Epidermal melanocyte (primary cell): ENCODE measurements around the gene EEFSEC.

Experiments used
- DNase-seq: peaks from one replicate; pipeline ENCODE4 v3.0.0; 2011; ENCODE audit warnings: low spot score; ENCODE audit not compliant: insufficient read length

Gene EEFSEC

DNA sequence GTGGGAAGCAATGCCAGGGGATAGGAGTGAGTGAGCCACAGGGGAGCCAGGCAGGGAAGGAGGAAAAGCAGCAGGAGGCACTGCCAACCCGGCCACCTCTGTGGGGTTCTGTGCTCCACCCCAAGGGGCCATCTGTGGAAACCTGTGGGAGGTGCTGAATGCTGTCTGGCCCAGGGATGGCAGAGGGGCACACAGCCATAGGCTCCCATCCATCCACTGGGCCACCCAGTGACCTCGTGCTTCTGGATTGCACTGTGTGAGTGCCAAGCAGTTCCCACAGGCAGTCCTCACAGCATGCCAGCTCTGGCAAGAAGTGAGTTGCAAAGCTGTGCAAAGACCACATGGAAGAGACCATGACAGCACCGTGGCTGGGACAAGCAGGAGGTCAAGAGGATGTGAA lies 285.9 kb downstream of the EEFSEC start:
- DNase-seq, result no peak

DNA sequence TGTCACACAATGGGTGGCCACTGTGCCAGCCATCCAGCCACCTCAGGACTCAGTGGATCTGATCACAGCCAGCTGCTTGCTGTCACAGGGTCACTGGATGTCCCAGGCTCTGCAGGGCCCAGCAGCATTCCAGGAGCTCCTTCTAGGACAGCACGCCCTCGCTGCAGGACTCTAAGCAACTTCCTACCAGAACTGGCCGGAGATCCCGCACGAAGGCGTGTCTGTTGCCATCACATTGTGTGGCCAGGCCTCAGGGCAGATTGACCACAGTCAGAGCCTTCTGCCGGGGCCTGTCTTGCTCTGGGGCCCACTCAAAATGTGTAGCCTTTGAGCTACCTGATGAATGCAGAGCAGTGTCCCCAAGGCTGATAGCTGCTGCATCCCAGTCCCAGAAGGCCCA lies 288.8 kb downstream of the EEFSEC start:
- no peak for DNase-seq

- no peak for DNase-seq
These were observed 289.7 kb downstream of the EEFSEC start for GRCh38 chr3:128442949-128443348.

- no peak for DNase-seq
These were observed 290.5 kb downstream of the EEFSEC start for GRCh38 chr3:128443771-128444170.

GRCh38 chr3:128445357-128445756 lies 292.1 kb downstream of the EEFSEC start:
- DNase-seq, result no peak

GRCh38 chr3:128446821-128447220 lies 293.5 kb downstream of the EEFSEC start:
- no peak for DNase-seq

- no peak for DNase-seq
These were observed 294.3 kb downstream of the EEFSEC start for GRCh38 chr3:128447561-128448013.

DNA sequence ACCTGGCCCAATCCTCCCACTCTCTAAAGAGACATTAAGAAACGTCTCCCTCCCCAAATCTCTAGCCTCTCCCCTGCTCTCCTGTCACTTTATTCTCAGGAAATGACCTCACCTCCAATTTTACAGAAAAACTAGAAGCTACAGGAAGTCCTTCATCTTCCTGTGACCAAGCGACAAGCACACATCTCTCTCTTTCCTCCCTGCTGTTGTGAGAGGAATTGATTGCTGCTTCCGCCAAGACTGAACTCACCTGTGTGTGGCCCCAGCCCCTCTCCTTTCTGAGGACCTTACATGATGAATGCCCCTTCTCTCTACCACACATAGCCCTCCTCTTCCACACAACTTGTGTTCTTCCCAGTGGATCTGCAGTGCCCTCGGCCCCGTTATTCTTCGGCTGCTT lies 295.2 kb downstream of the EEFSEC start:
- DNase-seq, result no peak

DNA sequence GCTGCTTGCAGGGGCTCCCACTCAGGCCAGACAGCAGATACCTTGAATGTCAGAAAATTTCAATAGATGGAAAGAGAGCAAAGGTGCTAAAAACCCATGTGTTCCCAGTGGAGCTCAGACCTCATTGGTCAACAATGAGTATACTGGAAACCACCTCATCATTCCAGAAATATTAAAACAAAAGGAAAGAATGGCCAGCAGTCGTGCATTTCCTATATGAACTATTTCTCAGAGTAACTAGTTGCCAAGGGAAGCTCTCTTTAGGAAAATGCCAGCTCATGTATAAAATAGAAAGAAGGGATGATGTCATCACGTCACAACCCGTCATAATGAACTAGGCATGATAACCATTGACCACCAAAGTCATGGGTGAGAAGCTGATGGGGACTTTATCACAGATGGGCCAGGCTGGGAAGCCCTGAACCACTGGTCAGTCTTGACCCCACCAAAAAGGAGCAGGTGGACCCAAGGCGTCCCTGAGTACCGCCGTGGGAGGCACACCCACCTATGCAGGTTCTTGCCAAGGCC lies 295.9 kb downstream of the EEFSEC start:
- no peak for DNase-seq

DNA sequence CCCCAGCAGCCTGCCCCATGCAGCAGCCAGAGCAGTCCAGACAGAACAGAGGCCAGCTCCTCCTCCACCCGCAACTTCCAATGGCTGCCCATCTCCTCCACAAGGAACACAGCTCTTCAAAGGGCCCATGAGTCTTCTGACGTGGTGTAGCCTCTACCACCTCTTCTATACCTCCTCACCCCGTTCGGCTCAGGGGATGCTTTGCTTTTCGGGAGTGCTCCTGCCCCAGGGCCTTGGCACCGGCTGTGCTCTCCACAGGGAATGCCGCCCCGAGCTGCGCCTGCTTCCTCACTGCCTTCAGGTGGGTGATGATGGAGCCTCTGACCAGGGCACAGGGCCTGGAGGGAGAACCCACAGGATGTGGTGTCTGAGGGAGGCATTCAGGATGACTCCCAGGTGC lies 298.8 kb downstream of the EEFSEC start:
- no peak for DNase-seq

- no peak for DNase-seq
These were observed 299.5 kb downstream of the EEFSEC start for GRCh38 chr3:128452678-128453275.

DNA sequence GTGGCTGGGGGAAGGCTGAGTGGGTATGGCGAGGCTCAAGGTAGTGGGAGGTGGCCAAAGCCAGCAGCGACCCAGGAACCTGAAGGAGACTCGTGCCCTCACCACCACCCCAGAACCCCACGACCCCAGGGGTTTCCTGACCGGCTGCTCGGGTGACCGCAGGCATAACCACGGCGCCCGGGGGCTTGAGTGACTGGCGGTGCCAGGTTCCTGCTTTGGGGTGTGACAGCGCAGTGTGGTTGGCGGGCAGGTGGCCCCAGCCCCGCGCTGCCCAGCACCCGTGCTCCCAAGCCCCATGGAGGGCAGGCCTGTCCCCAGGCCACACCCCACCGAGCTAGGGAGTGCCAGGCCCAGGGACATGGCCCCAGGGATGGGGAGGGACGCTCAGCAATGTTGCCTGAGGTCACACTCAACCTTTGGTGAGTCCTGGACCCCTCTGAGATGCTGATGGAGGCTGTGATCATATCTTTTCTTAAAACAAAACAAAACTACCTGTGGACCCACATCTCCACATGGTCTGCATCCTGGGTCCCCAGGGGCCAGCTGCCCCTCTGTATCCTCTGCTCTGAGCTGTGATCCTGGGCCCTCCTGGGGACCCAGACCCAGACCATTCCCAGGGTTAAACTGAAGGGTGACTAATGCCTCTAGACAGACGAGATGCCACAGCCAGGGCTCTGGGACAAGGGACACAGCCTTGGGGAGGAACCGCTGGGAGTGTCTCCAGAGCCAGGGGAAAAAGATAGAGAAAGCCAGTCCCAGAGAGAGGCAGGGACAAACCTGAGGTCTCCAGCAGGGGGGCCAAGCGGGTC lies 300.4 kb downstream of the EEFSEC start:
- no peak for DNase-seq

- DNase-seq, result no peak
These were observed 301.0 kb downstream of the EEFSEC start for GRCh38 chr3:128454310-128454618.

DNA sequence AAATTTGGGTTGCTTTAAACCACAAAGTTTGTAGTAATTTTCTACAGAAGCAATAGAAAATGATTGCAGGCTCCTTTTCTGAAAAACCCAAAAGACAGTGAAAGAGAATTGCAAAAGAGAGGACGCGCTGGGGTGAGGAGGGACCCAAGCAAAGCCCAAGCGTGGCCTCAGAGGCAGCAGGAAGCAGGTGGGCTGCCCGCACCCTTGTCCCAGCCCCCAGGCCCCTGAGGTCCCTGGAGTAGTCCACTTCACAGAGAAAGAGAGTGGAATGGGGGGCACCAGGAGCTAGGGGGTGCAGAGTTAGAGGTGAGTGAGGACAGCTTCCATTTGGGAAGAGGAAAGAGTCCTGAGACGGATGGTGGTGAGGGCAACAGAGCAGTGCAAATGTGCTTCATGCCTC lies 301.8 kb downstream of the EEFSEC start:
- no peak for DNase-seq

- no peak for DNase-seq
These were observed 302.8 kb downstream of the EEFSEC start for GRCh38 chr3:128455786-128456748.

GRCh38 chr3:128456776-128457715 lies 303.8 kb downstream of the EEFSEC start:
- no peak for DNase-seq

- DNase-seq, result no peak
These were observed 304.7 kb downstream of the EEFSEC start for GRCh38 chr3:128457937-128458336.
